Fibroblast of skin of left quadriceps (primary cell): ENCODE measurements around the gene PPARG.
"Not testable (repeated sequence)": the region's sequence is repeated elsewhere in the genome, so short reads cannot be mapped to it uniquely, and the experiment has no call there.

Experiments used
- DNase-seq, 2 experiments: peaks; one replicate each; pipeline ENCODE4 v3.0.0-alpha.2; 2013; ENCODE audit warnings: low read depth in 2 of 2

PPARG gene

DNA sequence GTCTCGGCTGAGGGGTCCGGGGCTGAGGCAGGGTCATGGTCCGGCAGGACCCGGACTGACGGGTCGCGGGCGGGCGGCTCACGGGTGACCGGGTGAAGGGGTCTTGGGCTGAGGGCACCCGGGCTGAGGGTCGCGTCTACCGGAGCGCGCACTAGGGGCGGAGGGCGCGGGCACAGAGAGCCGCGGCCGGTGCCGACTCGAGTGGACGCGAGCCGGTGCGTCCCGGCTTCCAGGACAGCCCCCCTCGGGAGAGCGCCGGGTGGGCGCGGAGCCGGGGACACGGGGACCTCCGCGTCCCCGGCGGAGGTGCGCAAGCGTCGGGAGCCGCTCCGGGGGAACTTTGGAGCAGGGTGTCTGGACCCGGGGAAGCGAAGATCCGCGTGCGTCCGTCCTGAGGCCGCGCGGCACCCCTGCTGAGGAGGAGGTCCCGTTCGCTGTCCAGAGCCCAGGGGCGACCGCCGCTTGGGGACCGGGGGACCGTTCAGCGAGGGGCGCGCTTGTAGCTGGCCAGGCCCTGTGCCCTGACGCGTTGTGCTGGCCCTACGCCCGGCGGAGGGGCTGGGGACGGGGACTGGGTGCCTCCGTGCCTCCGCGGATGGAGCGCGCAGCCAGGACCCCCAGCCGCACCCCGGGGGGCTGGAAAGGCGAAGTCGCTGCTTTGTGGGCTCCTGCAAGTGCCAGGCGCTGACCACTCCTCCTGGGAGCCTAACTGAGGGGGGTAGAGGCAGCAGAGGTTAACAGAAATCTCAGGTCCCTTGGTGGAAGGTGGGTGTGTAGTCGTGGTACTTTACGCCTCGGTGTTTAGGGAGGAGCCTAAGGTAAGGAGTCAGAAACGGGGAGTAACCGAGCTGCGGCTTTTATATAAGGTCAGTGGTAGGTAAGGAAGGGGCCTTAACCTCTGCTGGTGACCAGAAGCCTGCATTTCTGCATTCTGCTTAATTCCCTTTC is at the start of gene PPARG:
PPARG (plus strand) TSS at position 889 of the 948 bp plus-strand sequence. CDS start 90,642 bp downstream, outside the sequence.
- DNase-seq: no peak

DNA sequence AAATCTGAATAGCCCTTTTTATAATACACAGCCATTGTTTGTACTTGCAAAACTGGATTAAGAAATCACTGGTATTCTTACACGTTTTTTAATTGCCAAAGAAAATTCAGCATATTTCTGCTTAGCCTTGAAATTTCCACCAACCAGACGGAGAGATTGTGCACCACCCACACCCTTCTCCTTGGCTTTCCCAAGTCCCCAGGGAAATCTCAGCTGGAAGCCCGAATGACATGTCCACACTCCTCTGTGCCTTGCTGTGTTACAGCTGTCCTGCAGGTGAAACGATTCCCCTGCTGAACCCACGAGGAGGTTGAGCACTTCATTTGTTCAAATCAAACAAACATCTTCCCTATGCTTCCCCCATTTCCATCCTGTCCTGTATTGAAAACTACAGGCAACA is 49.6 kb upstream of the PPARG start:
- no peak for DNase-seq

DNA sequence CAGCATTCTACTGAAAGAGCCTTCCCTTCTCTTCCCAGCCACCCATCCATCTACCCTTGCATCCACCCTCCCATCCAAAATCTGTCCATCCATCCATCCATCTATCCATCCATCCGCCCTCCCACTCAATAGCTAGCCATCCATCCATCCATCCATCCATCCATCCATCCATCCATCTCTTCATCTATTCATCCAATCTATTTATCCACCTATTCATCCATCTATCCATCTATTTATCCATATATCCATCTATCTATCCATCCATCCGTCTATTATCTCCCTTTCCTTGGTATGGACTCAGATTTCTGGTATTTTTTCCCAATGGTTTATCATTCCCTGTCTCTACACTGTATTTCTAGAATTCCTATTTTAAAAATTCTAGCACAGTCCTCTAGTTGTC is 46.1 kb upstream of the PPARG start:
- no peak for DNase-seq

DNA sequence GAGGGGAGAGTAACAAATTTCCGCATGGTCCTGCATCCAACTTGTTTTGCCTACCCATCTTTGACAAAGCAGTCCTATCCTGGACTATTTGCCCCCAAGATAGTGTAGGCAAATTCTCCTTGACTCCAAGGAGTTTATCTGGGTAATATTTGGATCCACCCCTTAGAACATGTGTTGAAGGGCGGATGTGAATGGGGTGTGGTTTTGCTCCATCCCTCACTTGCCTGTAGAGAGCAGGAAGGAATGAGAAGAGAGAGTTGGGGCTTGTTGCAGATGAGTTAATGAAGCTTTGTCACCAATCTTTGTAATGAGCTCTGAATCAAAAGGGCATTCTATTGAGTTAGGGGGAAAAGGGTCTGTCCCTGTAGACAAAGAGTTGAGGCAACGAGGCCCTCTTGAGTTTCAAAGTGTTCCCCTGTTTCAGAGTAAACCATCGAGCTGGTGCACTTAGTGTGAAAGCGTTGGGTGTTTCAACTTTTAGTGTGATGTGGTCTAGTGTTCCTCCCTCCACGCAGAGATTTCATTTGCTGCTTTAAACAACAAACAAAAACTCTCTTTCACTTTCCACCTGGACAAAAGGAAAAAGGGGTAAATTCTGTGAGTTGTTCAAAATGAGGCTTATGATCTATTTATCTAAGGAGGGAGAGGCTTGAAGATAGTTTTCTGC is 42.2 kb upstream of the PPARG start:
- DNase-seq: no peak

DNA sequence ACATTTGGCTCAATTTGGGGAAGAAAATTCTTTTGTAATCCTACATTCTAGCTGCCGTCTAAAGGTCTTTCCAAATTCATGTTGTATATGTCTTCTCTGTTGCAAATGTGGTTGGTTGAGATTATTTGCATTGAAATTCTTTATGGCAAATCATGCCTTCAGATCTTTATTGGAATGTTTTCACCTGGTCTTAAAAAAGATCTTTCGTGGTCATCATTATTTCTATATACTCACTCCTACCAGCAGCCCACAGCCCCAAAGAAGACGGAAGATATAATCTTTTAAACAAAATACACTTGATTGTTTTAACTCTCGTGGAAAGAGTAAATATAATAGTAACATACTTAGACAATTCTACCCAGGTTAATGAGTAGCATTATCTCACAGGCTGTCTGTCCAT is 41.5 kb upstream of the PPARG start:
- DNase-seq: no peak

DNA sequence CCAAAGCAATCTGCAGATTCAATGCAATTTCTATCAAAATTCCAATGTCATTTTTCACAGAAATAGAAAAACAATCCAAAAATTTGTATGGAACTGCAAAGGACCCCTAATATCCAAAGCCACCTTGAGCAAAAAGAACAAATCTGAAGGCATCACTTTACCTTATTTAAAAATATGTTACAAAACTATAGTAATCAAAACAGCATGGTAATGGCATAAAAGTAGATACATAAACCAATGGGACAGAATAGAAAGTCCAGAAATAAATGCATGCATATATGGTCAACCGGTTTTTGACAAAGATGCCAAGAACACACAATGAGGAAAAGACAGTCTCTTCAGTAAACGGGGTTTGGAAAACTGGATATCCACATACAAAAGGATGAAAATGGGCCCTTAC is 39.4 kb upstream of the PPARG start:
- no peak for DNase-seq

DNA sequence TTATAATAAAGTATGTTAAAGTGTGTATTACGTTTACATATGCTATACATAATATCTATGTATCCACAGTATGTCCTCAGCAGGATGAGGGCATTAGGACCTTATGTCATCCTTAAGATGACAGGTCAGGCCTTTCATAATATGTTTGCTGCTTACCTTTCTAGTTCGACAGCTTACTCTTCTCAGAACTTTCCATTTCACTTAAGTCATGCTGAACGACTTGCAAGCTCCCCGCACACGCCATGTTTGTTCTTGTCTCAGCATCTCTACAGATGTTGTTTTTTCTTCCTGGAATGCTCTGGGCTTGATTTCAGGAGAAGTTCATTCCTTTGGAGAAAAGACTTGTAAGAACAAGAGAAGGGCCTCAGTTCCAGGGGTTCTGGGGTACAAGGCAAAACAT is 36.0 kb upstream of the PPARG start:
- no peak for DNase-seq

DNA sequence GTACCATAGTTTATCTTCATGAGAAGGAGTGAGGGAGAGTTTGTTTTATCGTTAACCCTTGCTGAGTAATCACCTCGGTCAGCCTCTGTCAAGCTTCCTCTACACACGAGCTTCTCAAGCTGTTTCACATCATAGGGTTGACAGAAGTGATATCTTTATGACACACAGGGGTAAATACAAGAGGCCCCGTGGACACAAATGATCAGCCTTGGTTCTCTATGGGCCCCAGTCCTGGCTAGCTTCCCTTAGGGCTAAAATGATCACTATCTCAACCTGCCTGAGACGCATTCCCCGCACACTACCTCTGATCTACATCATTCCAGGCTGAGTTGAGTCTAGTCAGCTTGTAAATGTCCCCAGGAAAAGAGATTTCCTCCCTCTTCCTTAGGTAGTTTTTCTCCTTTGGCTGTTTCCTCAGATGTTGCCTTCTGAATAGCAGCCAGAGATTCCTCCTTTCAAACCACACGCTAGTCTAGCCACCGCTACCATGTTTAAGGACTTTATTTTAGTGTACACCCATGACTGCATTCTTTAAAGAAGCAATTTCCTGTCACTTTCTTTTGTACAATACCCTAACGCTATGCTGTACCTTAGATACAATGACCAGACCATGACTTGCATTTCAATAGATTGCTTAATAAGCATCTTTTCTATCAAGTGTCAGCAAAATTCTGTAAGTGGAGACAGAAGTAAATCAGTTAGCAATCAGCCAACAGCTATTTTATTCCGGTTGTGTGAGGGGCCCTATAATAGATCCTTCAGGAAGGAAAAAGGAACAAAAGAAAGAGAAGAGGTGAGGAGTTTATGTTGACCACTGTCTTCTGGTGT is 35.1 kb upstream of the PPARG start:
- no peak for DNase-seq

DNA sequence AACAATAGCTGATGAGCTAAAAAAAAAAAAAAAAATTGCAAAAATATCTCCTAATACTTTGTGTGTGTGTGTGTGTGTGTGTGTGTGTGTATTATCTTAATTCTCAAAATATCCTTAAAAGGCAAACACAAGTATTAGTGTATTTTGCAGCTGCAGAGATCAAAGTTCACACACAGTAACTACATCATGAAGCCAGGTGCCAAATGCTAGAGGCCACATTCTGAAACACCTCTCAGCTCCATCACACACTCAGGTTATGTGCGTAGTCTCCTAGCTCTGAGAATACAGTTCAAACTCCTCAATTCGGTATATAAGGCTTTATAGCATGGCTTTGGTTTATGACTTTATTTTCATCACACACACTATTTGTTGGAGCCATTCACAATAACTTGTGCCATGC is 33.5 kb upstream of the PPARG start:
- no peak for DNase-seq

DNA sequence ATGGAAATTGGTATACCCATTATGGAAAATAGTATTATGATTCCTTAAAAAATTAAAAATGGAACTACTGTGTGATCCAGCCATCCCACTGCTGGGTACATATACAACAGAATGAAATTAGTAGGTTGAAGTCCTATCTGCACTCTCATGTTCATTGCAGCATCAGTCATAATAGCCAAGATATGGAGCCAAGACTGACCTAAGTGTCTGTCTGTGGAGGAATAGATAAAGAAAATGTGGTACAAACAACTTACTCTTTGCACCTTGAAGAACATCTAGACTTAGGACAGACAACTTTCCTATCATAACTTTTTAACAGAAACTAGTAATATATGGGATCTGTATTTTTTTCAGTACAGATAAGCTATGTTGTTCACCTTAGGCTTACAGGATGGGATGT is 30.0 kb upstream of the PPARG start:
- no peak for DNase-seq

DNA sequence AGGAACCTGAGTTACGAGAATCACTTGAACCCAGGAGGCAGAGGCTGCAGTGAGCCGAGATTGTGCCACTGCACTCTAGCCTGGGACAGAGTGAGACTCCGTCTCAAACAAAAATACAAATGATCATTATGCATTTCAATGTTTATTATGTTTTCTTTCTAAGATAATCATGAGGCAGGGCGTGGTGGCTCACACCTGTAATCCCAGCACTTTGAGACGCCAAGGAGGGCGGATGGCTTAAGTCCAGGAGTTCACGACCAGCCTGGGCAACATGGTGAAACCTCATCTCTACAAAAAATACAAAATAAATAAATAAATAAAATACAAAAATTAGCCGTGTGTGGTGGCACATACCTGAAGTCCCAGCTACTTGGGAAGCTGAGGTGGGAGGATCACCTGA is 26.7 kb upstream of the PPARG start:
- DNase-seq: not testable (repeated sequence)

DNA sequence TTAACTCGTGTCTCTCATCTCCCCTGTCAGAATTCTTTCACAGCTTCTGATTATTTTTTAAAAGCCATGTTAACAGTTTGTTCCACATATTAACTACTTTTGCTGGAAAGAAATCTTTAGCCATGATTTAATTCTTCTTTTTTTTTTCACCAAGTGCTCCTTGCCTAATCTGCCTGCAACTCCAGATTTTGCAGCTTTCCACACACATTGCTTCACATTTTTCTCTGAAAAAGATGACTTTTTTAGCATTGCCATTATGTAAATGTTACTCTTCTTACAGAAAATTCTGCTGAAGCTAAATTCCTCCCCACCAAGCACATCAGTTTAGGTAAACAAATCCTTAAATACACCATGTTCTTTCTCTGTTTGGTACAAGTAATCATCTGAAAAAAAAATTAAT is 23.4 kb upstream of the PPARG start:
- no peak for DNase-seq

DNA sequence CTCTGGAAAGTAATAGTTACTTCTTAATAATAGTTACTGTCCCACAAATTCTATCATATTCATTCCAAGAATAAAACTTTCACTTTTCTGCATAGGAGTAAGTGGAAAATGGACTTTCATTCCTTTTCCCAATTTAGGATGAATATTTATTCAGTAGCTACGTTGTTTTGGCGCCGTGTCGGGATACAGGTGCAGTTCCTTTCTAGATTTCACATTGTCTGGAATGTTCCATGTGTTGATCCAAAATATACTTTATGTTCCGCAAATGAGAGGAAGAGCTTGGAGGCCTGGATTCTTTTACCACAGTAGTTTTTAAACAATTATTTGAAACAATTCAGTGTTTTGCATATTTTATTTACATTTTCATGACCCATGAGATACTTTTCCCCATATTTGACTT is 22.8 kb upstream of the PPARG start:
- DNase-seq: no peak

DNA sequence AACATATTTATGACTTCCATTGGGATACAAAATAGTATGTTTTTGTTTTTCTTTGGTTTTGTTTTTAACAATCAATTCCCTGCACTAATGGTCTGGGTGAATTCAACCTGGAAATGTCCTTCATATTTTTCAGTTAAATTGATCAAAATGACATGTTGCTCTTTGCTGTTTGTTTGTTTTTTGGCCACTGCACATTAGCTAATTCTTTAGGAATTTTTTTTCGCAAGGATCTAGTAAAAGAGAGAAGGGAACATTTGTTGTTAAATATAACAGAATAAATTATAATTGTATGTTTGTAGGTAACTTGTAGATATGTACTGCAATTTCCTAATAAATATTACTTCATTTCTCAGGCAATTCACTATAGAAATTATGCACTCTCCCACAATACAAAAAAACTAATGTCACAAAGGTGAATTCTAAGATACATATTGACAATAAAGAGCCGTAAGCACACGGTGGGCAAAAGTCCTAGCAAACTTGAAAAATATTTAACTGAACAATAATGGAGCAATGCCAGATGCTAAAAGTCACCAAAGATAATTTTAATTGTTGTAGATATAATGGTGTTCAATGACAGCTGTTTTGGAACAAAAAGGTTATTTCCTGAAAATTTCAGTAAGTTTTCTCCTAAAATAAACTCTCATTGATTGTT is 21.4 kb upstream of the PPARG start:
- no peak for DNase-seq

DNA sequence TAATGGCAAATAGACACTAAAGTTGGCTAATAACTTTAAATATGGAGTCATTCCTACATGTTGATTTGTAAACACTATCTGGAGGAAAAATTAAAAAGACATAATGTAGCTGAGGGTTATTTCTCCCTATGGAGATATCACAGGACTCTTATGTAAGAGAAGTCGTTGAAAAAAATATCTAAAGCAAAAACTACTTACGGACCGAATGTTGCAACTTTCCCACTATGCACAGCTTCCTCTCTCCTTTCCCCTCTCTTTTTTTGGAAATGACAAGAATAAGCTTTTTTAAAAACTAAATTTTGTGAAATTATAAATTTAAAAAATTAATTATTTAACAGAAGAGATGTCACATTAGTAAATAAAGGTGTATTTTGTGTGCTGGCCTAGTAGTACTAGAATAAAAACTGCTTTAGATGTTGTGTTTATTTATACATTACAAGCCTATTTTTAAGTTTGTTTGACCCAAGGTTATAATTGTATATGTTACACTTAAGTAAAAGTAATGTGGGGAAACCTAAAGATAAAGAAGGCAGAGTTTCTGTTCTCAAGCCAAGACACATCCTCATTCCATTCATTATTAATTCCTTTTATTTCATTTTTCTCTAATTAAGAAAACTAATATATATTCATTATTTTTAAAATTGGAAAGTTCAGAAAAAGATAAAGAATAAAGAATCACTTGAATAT is 20.7 kb upstream of the PPARG start:
- DNase-seq: no peak

DNA sequence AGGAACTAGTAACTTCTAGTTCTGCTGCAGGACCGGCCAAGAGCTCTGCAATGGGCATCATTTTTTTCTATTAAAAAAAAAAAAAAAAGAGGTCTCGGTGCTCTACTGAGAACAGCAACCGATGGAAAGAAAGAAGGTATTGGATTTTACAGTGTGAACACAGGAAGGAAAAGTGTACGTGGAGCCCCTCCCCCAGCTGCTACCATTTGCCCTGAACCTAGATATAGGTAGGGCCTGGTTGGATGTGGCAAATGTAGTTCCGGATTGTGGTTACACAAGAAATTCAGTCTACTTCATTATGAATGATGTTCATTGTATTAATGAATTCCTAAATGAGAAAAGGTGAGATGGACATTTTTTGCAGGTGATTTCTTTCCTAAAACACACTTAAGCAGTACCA is 17.9 kb upstream of the PPARG start:
- no peak for DNase-seq

DNA sequence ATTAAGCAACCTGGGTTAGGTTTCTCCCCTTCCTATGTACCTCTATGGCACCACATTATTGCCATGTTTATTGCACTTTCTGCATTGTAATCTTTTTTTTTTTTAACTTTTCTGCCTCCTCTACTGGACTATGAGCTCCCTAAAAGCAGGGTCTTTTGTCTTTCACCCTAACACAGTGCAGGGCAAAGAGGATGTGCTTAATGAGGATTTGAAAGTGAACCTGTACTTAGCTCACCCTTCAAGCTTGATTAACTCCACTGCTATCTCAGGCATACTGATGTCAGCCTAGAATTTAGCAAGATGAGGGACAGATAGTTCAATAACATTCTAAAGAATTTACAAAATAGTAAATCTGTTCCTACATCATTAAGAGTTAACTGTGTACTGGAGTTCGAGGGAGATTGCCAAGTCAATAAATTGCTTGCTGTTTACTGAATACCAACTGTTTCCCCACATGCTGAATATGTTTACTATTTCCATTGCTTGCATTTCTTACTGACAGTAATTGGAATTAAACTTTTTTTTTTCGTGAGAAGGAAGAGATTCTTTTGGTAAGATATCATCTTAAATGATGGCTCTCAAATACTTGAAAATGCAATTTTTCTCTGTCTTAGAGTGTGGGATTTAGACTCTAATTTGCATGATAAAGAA is 15.7 kb upstream of the PPARG start:
- DNase-seq: peak; percentile 15 to 28

DNA sequence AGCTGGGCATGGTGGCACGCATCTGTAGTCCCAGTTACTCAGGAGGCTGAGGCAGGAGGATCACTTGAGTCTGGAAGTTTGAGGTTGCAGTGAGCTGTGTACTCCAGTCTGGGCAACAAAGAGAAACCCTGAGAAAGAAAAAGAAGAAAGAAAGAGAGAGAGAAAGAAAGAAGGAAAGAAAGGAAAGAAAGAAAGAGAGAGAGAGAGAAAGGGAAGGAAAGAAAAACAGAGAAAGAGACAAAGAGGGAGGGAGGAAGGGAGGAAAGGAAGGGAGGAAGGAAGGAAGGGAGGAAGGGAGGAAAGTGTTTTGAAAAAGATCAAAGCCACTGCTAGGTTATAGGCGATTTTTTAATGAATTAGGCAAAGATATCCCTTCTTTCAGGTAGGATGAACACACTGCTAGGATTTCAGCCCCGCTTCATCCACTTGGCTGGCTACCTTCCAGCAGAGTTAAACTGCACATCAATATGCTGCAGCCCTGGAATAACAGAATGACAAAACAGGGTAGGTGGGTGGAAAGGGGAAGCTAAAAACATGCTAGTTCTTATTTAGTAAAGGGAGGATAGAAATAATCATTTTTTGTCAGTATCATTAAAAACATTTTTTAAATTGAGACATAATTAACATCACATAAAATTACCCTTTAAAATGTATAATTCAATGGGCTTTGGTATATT is 12.8 kb upstream of the PPARG start:
- DNase-seq: no peak

DNA sequence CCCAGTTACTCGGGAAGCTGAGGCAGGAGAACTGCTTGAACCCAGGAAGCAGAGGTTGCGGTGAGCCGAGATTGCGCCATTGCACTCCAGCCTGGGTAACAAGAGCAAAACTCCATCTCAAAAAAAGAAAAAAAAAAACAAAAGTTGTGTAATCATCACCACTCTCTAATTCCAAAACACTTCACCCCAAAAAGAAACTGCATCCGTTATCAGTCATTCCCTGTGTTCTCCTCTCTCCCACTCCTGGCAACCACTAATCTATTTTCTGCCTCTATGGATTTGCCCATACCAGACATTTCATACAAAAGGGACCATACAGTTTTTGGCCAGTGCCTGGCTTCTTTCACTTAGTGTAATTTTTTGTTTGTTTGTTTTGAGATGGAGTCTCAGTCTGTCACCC is 12.0 kb upstream of the PPARG start:
- not testable (repeated sequence) for DNase-seq

DNA sequence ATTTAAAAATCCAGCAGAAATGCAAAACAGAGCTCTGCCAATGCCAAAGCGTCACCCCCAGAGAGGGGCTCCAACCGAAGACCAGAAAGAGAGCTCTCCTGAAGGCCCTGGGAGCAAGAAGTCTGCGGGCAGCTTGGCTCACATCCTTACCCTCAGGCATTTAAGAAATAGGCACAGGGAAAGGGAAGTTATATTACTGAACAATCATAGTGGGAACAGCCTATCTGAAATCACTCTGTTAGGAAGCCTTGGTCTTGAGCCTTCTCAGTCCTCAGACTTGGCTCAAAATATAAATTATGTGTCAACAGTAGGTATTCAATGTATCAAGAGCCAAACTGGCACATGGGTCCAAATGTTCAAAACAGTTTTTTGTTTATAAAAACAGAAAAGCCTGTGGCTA is 10.3 kb upstream of the PPARG start:
- no peak for DNase-seq
